Measurements from ENCODE around the gene FAM20C. TPM values are rescaled to one million over a fixed set of nuclear protein-coding genes. Genes with fewer than 3 reads are reported as not detected.

The FAM20C gene
- total and polyA plus RNA-seq, 2 of the 8 experiments (the other 6 are each of a cell fraction or from before 2014, with no cell fraction given): 9.5 to 34.8 TPM

GRCh38 chr7:170551-171363 is 21.6 kb upstream of the FAM20C start:
- no peak overlapping the region for H3K4me2 ChIP-seq (ENCODE audit: insufficient read depth in 1 of 2, low read depth in 2 of 2, low read length in 2 of 2)
- H3K23ac ChIP-seq (ENCODE audit: insufficient read length): no peak overlapping the region
- H2AFZ ChIP-seq (ENCODE audit: low read length): no peak overlapping the region
- H3K36me3 ChIP-seq (ENCODE audit: control insufficient read depth in 2 of 4, insufficient read depth in 4 of 4, low read length in 3 of 4): no peaks in the 10 kb centered on the region
- no peak overlapping the region for H4K91ac ChIP-seq (replicated peaks; ENCODE audit: insufficient read length, low read length)
- H3K14ac ChIP-seq (ENCODE audit: insufficient read length): no peak overlapping the region
- no peak for FAIRE-seq
- no peaks in the 10 kb centered on the region for H3K23me2 ChIP-seq (ENCODE audit: low read depth, low read length)
- no peaks in the 10 kb centered on the region for H3K79me2 ChIP-seq (ENCODE audit: control insufficient read depth in 1 of 2, insufficient read depth in 2 of 2, low read length in 2 of 2)
- H3K27ac ChIP-seq (ENCODE audit: low read depth, low read length): no peak overlapping the region
- H3K79me1 ChIP-seq (ENCODE audit: low read depth, low read length): no peaks in the 10 kb centered on the region
- H3K27me3 ChIP-seq (replicated peaks in 1 of 4; ENCODE audit: control insufficient read depth in 3 of 4, extremely low read depth in 1 of 4, insufficient read depth in 3 of 4, low read length in 3 of 4): no peaks in the 10 kb centered on the region; a peak in 1 of 7 replicates
- no peak overlapping the region for H2BK20ac ChIP-seq (ENCODE audit: low read length)
- H4K20me1 ChIP-seq (replicated peaks in 1 of 2; ENCODE audit: control insufficient read depth in 1 of 2, insufficient read depth in 2 of 2, low read length in 2 of 2): no peaks in the 10 kb centered on the region
- no peak overlapping the region for H3K56ac ChIP-seq (replicated peaks; ENCODE audit: insufficient read length, low read depth, low read length)
- H2BK12ac ChIP-seq (ENCODE audit: low read depth, low read length): no peak overlapping the region
- DNase-seq (ENCODE audit: low read depth in 1 of 2, low spot score in 2 of 2): no peak
- WGBS, 2 experiments (ENCODE audit: extremely low coverage in 1 of 2, insufficient coverage in 1 of 2, insufficient read length in 1 of 2, insufficient replicate concordance in 2 of 2, low coverage in 1 of 2, low lambda C conversion rate in 2 of 2, missing lambda C conversion rate in 1 of 2): 92% methylated on average over 28 of the region's 31 CpGs; no CpG with 5 or more reads in 1 of the 2 experiments
- no peaks in the 10 kb centered on the region; a peak in 1 of 4 replicates for H3K9me3 ChIP-seq (ENCODE audit: insufficient read depth in 2 of 2, low read depth in 1 of 2, low read length in 1 of 2)
- 0 out of 2 replicates have a peak overlapping the region, but pooled peaks have one; percentile 12 for H2BK5ac ChIP-seq (ENCODE audit: low read depth, low read length)
- H3K4ac ChIP-seq (replicated peaks; ENCODE audit: insufficient read length, low read depth, low read length): no peak overlapping the region
- no peak overlapping the region; the same call in 1 of the 2 replicates for H3K18ac ChIP-seq (ENCODE audit: extremely low read depth, low read length)
- H2BK120ac ChIP-seq (replicated peaks; ENCODE audit: low read depth, low read length): no peak overlapping the region
- 0 out of 2 replicates have a peak overlapping the region, but pooled peaks have one; percentile 11 for H2BK15ac ChIP-seq (ENCODE audit: low read length)
- POLR2A ChIA-PET (ENCODE audit: partially characterized antibody): no interaction called here
- no peak overlapping the region for H4K5ac ChIP-seq (ENCODE audit: insufficient read length, low read depth, low read length)
- no peak overlapping the region for H2AK5ac ChIP-seq (ENCODE audit: low read depth, low read length)
- peaks cover 0 to 7% (median under 1%) of the 10 kb centered on the region in 4 experiments; a peak in 3 of 7 replicates for H3K4me1 ChIP-seq (replicated peaks in 1 of 4; ENCODE audit: control insufficient read depth in 3 of 4, insufficient read depth in 4 of 4, low read length in 3 of 4)
- H3K4me3 ChIP-seq (ENCODE audit: extremely low read depth in 1 of 4, insufficient read depth in 2 of 4, low read depth in 3 of 4, low read length in 4 of 4): no peak overlapping the region
- H4K8ac ChIP-seq (ENCODE audit: extremely low read depth, insufficient read depth, low read length): no peak overlapping the region
- H3K9ac ChIP-seq (replicated peaks in 1 of 4; ENCODE audit: extremely low read depth in 1 of 4, low read depth in 3 of 4, low read length in 3 of 4): no peak overlapping the region
- CTCF ChIA-PET (ENCODE audit: partially characterized antibody): interaction anchor here (1.5 to 3.3 kb wide), 11 partner anchors 8 to 96 kb away, joined by 3 to 14 read pairs (median 5); no protein-coding TSS in a partner anchor
- TF ChIP-seq NRF1 (IDR thresholded peaks at IDR 0.05; ENCODE audit: low read depth, low read length) (no peak), CEBPB (IDR thresholded peaks at IDR 0.05; ENCODE audit: low read depth, low read length) (no peak), SP4 (IDR thresholded peaks at IDR 0.05; ENCODE audit: low read length) (no peak), POU5F1 (IDR thresholded peaks at IDR 0.05; ENCODE audit: low read depth, low read length) (no peak), SAP30 (IDR thresholded peaks at IDR 0.05; ENCODE audit: insufficient read depth, insufficient replicate concordance, low read length) (no peak), NANOG (IDR thresholded peaks at IDR 0.05; ENCODE audit: insufficient read depth, low read depth, low read length, poor library complexity, severe bottlenecking) (no peak), CHD1 (IDR thresholded peaks at IDR 0.05; ENCODE audit: low read depth, low read length) (no peak), CTBP2 (IDR thresholded peaks at IDR 0.05; ENCODE audit: borderline replicate concordance, insufficient read depth, insufficient read length, low read length) (no peak), FOSL1 (IDR thresholded peaks at IDR 0.05; ENCODE audit: insufficient read depth, low read depth, low read length) (no peak), KDM5A (IDR thresholded peaks at IDR 0.05; ENCODE audit: low read length) (no peak), RFX5 (IDR thresholded peaks at IDR 0.05; ENCODE audit: borderline replicate concordance, low read depth, low read length) (no peak)
- TF ChIP-seq, protein P1, sequence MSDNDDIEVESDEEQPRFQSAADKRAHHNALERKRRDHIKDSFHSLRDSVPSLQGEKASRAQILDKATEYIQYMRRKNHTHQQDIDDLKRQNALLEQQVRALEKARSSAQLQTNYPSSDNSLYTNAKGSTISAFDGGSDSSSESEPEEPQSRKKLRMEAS (IDR thresholded peaks at IDR 0.05): no peak
